ENCODE measurements around the gene STAC3. TPM values are rescaled to one million over a fixed set of nuclear protein-coding genes. Genes with fewer than 3 reads are reported as not detected.

Gene STAC3
- total RNA-seq, 1 donor from 2014 or later = 0.75 TPM

GRCh38 chr12:57234233-57234570 is 16.8 kb downstream of the STAC3 start:
- H3K4me1 Mint-ChIP-seq (ENCODE audit: low read depth, unreplicated experiment) = peaks cover 45% of the 10 kb centered on the region
- H4K20me1 ChIP-seq (ENCODE audit: insufficient read depth, low read length) = peaks cover 68% of the 10 kb centered on the region
- H3K27me3 Mint-ChIP-seq (ENCODE audit: low read depth, unreplicated experiment) = peaks cover 6% of the 10 kb centered on the region
- H3K4me2 ChIP-seq (ENCODE audit: low read length) = no peak overlapping the region
- H3K9ac ChIP-seq (ENCODE audit: low read length) = peak overlapping the region; percentile 10
- no peaks in the 10 kb centered on the region for H3K9me3 Mint-ChIP-seq (ENCODE audit: unreplicated experiment)
- H3K9me3 ChIP-seq (ENCODE audit: insufficient read depth, low read depth, low read length) = no peaks in the 10 kb centered on the region
- H3K4me1 ChIP-seq (ENCODE audit: insufficient read depth, low read length) = peaks cover 26% of the 10 kb centered on the region
- H2AFZ ChIP-seq (ENCODE audit: low read depth, low read length) = no peak overlapping the region
- no peak overlapping the region for H3K27ac ChIP-seq (ENCODE audit: low read depth, low read length)
- H3K4me3 Mint-ChIP-seq (ENCODE audit: unreplicated experiment) = peak overlapping the region; percentile 77
- H3K27me3 ChIP-seq (ENCODE audit: insufficient read depth, low read length) = peaks cover 11% of the 10 kb centered on the region
- no peak overlapping the region for H3K4me3 ChIP-seq (ENCODE audit: insufficient read depth, low read depth, low read length)
- no peak for TF ChIP-seq CTCF (IDR thresholded peaks at IDR 0.05; ENCODE audit: insufficient read depth, low read depth, low read length)
- TF ChIP-seq EZH2 (IDR thresholded peaks at IDR 0.05; ENCODE audit: insufficient read depth, low read length) = no peak
- no peak for FAIRE-seq
- no peak for DNase-seq (ENCODE audit: low read depth)
- peaks cover 38% of the 10 kb centered on the region for H3K36me3 Mint-ChIP-seq (ENCODE audit: low read depth, unreplicated experiment)
- peaks cover 38% of the 10 kb centered on the region for H3K79me2 ChIP-seq (ENCODE audit: insufficient read depth, low read length)
- peak overlapping the region; percentile 77 for H3K27ac Mint-ChIP-seq (ENCODE audit: unreplicated experiment)
- H3K36me3 ChIP-seq (ENCODE audit: insufficient read depth, low read length) = peaks cover 23% of the 10 kb centered on the region

- peaks cover 31% of the 10 kb centered on the region for H3K4me1 ChIP-seq (ENCODE audit: insufficient read depth, low read length)
- H3K36me3 ChIP-seq (ENCODE audit: insufficient read depth, low read length) = peaks cover 23% of the 10 kb centered on the region
- no peak overlapping the region for H3K9ac ChIP-seq (ENCODE audit: low read length)
- no peak overlapping the region for H3K4me2 ChIP-seq (ENCODE audit: low read length)
- peaks cover 68% of the 10 kb centered on the region for H4K20me1 ChIP-seq (ENCODE audit: insufficient read depth, low read length)
- TF ChIP-seq EZH2 (IDR thresholded peaks at IDR 0.05; ENCODE audit: insufficient read depth, low read length) (no peak), CTCF (IDR thresholded peaks at IDR 0.05; ENCODE audit: insufficient read depth, low read depth, low read length) (no peak)
- H3K9me3 ChIP-seq (ENCODE audit: insufficient read depth, low read depth, low read length) = no peaks in the 10 kb centered on the region
- no peak for DNase-seq (ENCODE audit: low read depth)
- no peak for FAIRE-seq
- Mint-ChIP-seq H3K4me1 (ENCODE audit: low read depth, unreplicated experiment) (peaks cover 46% of the 10 kb centered on the region), H3K27me3 (ENCODE audit: low read depth, unreplicated experiment) (peaks cover 6% of the 10 kb centered on the region), H3K9me3 (ENCODE audit: unreplicated experiment) (no peaks in the 10 kb centered on the region), H3K4me3 (ENCODE audit: unreplicated experiment) (peak overlapping the region; percentile 77), H3K36me3 (ENCODE audit: low read depth, unreplicated experiment) (peaks cover 38% of the 10 kb centered on the region), H3K27ac (ENCODE audit: unreplicated experiment) (peak overlapping the region; percentile 77)
- no peak overlapping the region for H2AFZ ChIP-seq (ENCODE audit: low read depth, low read length)
- no peak overlapping the region for H3K4me3 ChIP-seq (ENCODE audit: insufficient read depth, low read depth, low read length)
- peaks cover 38% of the 10 kb centered on the region for H3K79me2 ChIP-seq (ENCODE audit: insufficient read depth, low read length)
- peaks cover 10% of the 10 kb centered on the region for H3K27me3 ChIP-seq (ENCODE audit: insufficient read depth, low read length)
- no peak overlapping the region for H3K27ac ChIP-seq (ENCODE audit: low read depth, low read length)
These were observed 17.4 kb downstream of the STAC3 start for GRCh38 chr12:57233357-57234232.

Data from astrocyte (in vitro differentiated cells and primary cell).